Neuron (in vitro differentiated cells): ENCODE measurements around the gene MRTO4.
"Not testable (repeated sequence)": the region's sequence is repeated elsewhere in the genome, so short reads cannot be mapped to it uniquely, and the experiment has no call there.

Experiments used
- H2AFZ ChIP-seq: one replicate; pipeline ENCODE4 v1.6.1; 2013; ENCODE audit warnings: low read depth, mild to moderate bottlenecking, inconsistent platforms, low read length, moderate library complexity
- H3K27me3 ChIP-seq: one replicate; pipeline ENCODE4 v1.6.1; 2013; ENCODE audit warnings: low read length; ENCODE audit not compliant: insufficient read depth
- H3K36me3 ChIP-seq: one replicate; pipeline ENCODE4 v1.6.1; 2013; ENCODE audit warnings: low read length; ENCODE audit not compliant: insufficient read depth
- H3K4me1 ChIP-seq: one replicate; pipeline ENCODE4 v1.6.1; 2013; ENCODE audit warnings: low read length; ENCODE audit not compliant: insufficient read depth
- H3K4me3 ChIP-seq: 2 replicates; pipeline ENCODE4 v1.5.1; 2013; ENCODE audit warnings: mild to moderate bottlenecking, low read length, moderate library complexity
- H3K9me3 ChIP-seq: one replicate; pipeline ENCODE4 v1.6.1; 2013; ENCODE audit warnings: low read length

MRTO4 gene

DNA sequence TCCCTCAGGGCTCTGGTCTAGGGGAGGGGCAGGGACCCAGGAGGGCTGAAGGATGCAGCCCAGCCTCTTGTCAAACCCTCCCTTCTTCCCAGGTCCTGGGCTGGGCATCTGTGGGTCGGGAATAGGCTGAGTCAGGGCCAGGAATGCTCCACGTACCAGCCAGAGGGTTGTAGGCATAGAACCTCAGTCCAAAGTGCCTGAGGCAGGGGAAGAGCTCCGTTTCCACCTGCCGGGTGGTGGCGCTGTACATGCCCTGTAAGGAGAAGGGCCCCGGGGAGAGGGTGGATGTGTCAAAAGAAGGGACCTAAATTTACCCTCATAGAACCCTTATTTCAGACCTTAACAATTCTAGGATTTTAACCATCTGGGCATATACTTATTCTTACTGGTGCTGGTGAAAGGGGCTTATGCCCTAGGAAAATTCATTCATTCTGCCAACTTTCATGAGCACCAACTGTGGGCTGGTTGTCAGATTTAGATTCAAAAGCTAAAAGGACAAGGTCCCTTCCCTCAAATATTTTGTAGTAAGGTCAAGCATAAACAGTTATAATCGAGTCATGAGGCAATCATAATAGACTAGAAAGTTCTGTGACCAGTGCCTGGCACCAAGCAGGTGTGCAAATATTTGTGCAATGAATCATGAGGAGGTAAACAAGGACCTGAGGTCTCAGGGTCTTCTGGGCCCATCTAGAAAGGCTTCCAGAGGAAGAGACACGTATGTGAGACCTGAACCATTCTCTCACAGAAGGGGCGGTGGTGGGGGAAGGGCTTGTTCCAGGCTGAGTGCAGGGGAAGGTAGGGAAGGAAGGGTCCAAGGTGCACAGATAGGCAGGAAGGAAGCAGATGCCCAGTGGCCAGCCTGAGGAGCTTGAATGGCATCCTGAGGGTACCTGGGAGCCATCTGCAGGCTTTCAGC is 18.1 kb downstream of the MRTO4 start:
- H3K4me3 ChIP-seq, H3K9me3 ChIP-seq, H3K4me1 ChIP-seq, H3K27me3 ChIP-seq, H2AFZ ChIP-seq: not testable (repeated sequence)
- peaks cover 13% of the 10 kb centered on the region for H3K36me3 ChIP-seq

DNA sequence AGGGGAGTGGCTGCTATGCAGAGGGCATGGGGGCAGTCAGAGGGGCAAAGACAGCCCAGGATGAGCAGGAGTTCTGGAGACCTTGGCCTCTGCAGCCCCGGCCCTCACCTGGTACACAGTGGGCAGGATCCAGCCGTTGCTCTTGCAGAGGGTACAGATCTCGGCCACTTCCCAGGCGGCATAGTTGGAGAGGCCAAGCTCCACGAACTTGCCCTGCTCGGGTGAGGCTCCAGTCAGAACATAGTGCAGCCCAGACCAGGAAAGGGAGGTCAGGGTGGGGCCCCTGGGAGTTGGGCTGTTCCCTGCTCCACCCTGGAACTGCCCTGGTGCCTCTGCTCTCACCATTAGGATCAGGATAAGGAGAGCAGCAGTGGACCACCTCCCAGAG is 18.7 kb downstream of the MRTO4 start:
- not testable (repeated sequence) for H3K4me3 ChIP-seq, H3K4me1 ChIP-seq, H3K9me3 ChIP-seq, H3K27me3 ChIP-seq, H2AFZ ChIP-seq
- peaks cover 13% of the 10 kb centered on the region for H3K36me3 ChIP-seq

DNA sequence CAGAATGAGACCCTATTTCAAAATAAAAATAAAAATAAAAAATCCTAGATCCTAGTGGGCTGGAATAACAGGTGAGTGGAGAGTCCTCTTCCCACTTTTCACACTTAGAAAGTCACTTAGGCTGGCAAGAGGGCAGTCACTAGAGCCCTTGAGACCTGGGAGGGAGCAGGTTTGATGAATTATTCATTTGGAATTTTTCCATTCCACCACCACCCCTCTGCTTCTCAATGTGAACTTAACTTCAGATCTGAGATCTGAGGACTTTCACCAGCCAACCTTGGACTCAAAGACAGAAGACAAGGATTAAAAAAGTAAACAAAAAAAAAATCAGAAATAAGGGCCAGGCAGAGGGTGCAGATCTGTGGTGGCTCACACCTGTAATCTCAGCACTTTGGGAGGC is 20.5 kb downstream of the MRTO4 start:
- H3K4me1 ChIP-seq = no peaks in the 10 kb centered on the region
- H3K27me3 ChIP-seq = no peaks in the 10 kb centered on the region

DNA sequence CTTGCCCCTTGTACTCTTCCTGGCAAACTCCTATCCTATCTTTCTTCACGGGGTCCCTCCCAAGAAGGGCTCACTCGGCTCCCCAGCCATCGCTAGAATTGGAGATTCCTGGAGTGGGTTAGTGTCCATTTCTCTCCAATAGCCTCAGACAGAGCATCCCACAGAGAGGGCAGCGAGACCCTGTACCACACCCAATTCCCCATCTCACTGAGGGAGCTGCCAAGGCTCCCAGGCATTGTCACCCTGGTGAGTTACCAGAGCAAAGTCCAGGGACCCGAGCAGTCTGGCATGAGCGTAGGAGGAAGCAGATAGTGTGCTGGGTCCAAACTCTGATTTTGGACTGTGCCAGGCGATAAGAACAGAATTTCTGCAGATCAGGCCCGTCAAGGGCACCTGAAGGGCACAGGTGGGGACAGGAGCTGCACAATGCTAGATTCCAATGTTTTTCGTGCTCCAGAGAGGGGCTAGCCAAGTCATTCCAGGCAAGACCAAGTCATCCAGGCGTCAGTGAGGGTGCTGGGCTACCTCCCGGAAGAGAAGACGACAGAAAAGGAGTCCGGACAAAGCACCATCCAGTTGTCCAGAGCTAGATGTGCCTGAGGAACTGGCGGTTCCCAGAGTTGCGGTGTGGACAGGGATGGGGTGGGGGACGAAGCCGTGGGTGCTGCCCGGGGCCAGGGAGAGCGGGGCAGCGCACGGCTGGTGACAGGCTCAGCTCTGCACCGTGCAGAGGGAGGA is 21.7 kb downstream of the MRTO4 start:
- Histone ChIP-seq H3K4me1 (no peaks in the 10 kb centered on the region), H3K4me3 (no peak overlapping the region), H3K9me3 (no peaks in the 10 kb centered on the region), H3K36me3 (peaks cover 5% of the 10 kb centered on the region), H3K27me3 (no peaks in the 10 kb centered on the region), H2AFZ (no peak overlapping the region)

More for the DNA sequence above, 20.5 kb downstream of the MRTO4 start:
- Histone ChIP-seq H2AFZ (no peak overlapping the region), H3K4me3 (no peak overlapping the region), H3K9me3 (no peaks in the 10 kb centered on the region), H3K36me3 (peaks cover 8% of the 10 kb centered on the region)

DNA sequence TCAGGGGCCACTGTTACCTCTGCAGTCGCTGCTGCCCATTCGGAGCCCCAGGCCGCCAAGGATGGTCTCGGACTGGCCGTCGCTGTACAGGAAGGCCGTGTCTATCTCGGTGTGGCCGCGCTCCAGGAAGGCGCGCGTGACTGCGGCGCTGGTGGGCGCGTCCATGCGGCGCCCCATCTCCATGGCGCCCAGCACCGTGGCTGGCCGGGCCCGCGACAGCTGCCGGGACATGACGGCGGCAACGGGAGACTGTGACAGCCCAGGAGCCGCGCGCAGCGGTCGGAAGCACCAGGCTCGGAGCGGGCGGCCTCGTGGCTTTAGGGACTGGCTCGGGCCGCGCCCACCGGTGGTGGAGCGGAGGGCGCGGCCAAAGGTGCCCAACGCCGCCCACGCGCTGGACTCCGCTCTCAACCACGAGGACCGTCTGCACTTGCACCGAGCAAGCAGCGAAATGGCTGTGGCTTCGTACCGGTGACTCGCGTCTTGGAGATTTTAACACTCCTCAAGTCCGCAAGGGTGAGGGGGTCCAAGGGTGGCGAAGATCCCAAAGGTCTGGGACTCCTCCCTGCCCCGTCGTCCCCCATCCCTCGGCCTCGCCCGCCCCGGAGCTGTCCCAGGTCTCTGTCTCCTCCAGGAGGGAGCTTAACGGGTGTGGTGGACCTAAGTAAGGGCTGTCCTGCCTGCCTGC is 22.4 kb downstream of the MRTO4 start:
- not testable (repeated sequence) for H3K9me3 ChIP-seq, H3K36me3 ChIP-seq, H3K27me3 ChIP-seq, H2AFZ ChIP-seq, H3K4me1 ChIP-seq, H3K4me3 ChIP-seq

DNA sequence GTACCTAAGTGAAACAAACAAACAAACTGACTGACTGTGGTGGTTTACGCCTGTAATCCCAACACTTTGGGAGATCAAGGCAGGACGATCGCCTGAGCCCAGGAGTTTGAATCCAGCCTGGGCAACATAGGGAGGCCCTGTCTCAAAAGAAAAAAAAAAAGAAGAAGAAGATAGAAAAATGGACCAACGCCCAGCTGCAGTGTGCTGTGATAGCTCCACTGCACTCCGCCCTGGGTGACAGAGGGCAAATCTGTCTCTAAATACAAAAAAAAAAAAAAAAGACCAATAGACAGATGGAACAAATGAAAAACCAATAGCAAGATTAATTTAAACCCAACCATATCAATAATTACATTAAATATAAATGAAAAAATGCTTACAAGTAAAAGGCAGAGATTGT is 23.0 kb downstream of the MRTO4 start:
- peaks cover 5% of the 10 kb centered on the region for H3K36me3 ChIP-seq
- H3K9me3 ChIP-seq = no peaks in the 10 kb centered on the region
- no peaks in the 10 kb centered on the region for H3K4me1 ChIP-seq
- no peaks in the 10 kb centered on the region for H3K27me3 ChIP-seq
- no peak overlapping the region for H2AFZ ChIP-seq
- no peak overlapping the region for H3K4me3 ChIP-seq

DNA sequence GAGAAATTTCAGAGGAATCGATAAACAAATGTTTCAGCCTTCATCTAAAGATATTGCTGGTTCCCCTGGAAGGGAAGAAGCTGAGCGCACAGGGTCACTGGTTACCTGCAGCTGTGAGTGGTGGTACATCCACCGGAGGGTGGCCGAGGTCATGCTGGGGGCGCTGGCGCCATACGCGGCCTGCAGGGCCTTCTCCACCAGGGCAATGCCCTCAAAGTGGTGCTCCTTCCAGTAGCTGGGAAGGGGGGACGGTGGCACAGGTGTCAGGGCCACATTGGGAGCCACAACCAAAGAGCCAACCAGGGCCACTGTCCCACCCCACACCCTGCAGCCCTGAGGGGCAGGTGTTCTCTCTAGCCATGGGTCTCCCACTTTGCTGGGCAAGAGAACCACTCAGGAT is 32.3 kb downstream of the MRTO4 start:
- Histone ChIP-seq H3K9me3 (no peaks in the 10 kb centered on the region), H3K36me3 (peaks cover 11% of the 10 kb centered on the region), H3K4me1 (no peaks in the 10 kb centered on the region), H3K27me3 (no peaks in the 10 kb centered on the region), H2AFZ (no peak overlapping the region), H3K4me3 (no peak overlapping the region)

DNA sequence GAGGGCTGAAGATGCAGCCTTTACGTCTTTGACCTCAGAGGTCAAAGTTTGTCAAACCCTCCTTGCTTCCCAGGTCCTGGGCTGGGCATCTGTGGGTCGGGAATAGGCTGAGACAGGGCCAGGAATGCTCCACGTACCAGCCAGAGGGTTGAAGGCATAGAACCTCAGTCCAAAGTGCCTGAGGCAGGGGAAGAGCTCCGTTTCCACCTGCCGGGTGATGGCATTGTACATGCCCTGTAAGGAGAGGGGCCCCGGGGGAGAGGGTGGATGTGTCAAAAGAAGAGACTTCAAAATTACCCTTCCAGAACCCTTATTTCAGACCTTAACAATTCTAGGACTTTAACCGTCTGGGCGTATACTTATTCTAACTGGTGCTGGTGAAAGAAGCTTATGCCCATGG is 33.3 kb downstream of the MRTO4 start:
- H3K36me3 ChIP-seq = peaks cover 11% of the 10 kb centered on the region
- H3K4me3 ChIP-seq = no peak overlapping the region
- no peak overlapping the region for H2AFZ ChIP-seq
- no peaks in the 10 kb centered on the region for H3K27me3 ChIP-seq
- no peaks in the 10 kb centered on the region for H3K4me1 ChIP-seq
- H3K9me3 ChIP-seq = no peaks in the 10 kb centered on the region

DNA sequence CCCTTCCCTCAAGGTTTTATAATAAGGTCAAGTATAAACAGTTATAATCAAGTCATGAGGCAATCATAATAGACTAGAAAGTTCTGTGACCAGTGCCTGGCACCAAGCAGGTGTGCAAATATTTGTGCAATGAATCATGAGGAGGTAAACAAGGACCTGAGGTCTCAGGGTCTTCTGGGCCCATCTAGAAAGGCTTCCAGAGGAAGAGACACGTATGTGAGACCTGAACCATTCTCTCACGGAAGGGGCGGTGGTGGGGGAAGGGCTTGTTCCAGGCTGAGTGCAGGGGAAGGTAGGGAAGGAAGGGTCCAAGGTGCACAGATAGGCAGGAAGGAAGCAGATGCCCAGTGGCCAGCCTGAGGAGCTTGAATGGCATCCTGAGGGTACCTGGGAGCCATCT is 33.8 kb downstream of the MRTO4 start:
- not testable (repeated sequence) for H3K36me3 ChIP-seq, H2AFZ ChIP-seq, H3K4me3 ChIP-seq, H3K4me1 ChIP-seq, H3K9me3 ChIP-seq, H3K27me3 ChIP-seq

DNA sequence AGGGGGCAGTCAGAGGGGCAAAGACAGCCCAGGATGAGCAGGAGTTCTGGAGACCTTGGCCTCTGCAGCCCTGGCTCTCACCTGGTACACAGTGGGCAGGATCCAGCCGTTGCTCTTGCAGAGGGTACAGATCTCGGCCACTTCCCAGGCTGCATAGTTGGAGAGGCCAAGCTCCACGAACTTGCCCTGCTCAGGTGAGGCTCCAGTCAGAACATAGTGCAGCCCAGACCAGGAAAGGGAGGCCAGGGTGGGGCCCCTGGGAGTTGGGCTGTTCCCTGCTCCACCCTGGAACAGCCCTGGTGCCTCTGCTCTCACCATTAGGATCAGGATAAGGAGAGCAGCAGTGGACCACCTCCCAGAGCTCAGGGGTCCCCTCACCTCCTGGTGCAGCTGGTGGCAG is 34.2 kb downstream of the MRTO4 start:
- not testable (repeated sequence) for H2AFZ ChIP-seq, H3K9me3 ChIP-seq, H3K4me3 ChIP-seq, H3K4me1 ChIP-seq, H3K36me3 ChIP-seq, H3K27me3 ChIP-seq

DNA sequence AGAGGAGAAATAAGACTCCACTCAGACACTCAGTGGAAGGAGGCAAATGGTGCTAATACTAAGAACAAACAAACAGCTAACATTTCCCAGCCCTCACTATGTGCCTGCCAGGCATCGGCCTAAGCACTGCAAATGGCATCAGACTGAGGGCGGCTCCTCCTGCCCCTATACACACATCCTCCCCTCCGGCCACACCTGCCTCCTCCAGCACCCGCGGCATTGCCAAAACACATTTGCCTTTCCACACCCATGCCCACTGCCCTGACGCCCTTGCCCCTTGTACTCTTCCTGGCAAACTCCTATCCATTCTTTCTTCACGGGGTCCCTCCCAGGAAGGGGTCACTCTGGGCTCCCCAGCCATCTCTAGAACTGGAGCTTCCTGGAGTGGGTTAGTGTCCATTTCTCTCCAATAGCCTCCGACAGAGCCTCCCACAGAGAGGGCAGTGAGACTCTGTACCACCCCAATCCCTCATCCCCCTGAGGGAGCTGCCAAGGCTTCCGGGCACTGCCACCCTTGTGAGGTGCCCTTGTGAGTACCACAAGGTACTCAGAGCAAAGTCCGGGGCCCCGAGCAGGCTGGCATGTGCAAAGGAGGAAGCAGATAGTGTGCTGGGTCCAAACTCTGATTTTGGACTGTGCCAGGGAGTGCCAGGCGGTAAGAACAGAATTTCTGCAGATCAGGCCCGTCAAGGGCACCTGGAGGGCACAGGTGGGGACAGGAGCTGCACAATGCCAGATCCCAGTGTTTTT is 36.0 kb downstream of the MRTO4 start:
- H3K4me1 ChIP-seq = no peaks in the 10 kb centered on the region
- peaks cover 5% of the 10 kb centered on the region for H3K9me3 ChIP-seq
- H3K4me3 ChIP-seq = no peak overlapping the region
- no peaks in the 10 kb centered on the region for H3K27me3 ChIP-seq
- no peak overlapping the region for H2AFZ ChIP-seq
- H3K36me3 ChIP-seq = peaks cover 5% of the 10 kb centered on the region

DNA sequence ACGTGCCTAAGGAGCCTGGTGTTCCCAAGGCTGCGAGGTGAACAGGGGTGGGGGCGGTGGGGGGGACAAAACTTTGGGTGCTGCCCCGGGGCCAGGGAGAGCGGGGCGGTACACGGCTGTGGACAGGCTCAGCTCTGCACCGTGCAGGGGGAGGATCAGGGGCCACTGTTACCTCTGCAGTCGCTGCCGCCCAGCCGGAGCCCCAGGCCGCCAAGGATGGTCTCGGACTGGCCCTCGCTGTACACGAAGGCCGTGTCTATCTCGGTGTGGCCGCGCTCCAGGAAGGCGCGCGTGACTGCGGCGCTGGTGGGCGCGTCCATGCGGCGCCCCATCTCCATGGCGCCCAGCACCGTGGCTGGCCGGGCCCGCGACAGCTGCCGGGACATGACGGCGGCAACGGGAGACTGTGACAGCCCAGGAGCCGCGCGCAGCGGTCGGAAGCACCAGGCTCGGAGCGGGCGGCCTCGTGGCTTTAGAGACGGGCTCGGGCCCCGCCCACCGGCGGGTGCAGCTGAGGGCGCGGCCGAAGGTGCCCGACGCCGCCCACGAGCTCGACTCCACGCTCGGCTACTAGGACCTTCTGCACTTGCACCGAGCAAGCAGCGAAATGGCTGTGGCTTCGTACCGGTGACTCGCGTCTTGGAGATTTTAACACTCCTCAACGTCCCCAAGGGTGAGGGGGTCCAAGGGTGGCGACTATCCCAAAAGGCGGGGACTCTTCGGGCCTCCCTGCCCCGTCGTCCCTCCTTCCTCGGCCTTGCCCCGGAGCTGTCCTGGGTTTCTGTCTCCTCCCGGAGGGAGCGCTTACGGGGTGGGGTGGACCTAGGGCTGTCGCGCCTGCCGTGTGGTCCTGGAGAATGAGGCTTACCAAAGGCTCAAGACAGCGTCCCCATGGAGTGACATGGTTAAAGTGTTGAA is 37.0 kb downstream of the MRTO4 start, which contains the start of gene AKR7A3:
AKR7A3 (minus strand) TSS at position 447 of the 918 bp plus-strand sequence; CDS start at position 386, 61 bp downstream.
- not testable (repeated sequence) for H3K27me3 ChIP-seq, H3K36me3 ChIP-seq, H3K9me3 ChIP-seq, H2AFZ ChIP-seq, H3K4me3 ChIP-seq, H3K4me1 ChIP-seq
